Neural cell (in vitro differentiated cells): ENCODE measurements around the gene GDF7. TPM values are rescaled to one million over a fixed set of nuclear protein-coding genes. Genes with fewer than 3 reads are reported as not detected.
A peak's percentile ranks its signal among the peaks of the same experiment; 100 is the strongest.

Source experiments
- H2AFZ ChIP-seq: fragments of 200-600, 300-800 bp; sonication (generic), shearing (Covaris generic); 2 replicates; pipeline ENCODE4 v1.6.0; 2014; ENCODE audit warnings: low read depth, mild to moderate bottlenecking, antibody characterized with exemption, low read length, moderate library complexity
- H3F3A ChIP-seq: fragments of 200-600 bp; shearing (Covaris generic); 2 replicates; pipeline ENCODE4 v1.6.1; 2016; ENCODE audit warnings: mild to moderate bottlenecking, moderate library complexity, mixed read lengths, antibody characterized with exemption, low read length; ENCODE audit not compliant: insufficient read depth, poor library complexity, severe bottlenecking
- H3K27ac ChIP-seq: fragments of 200-600, 300-800 bp; sonication (generic), shearing (Covaris generic); 2 replicates; pipeline ENCODE4 v1.5.1; 2014; ENCODE audit warnings: mild to moderate bottlenecking, low read length, moderate library complexity
- H3K27me3 ChIP-seq: fragments of 300-800, 200-600 bp; sonication (generic), shearing (Covaris generic); 2 replicates; pipeline ENCODE4 v1.6.0; 2014; ENCODE audit warnings: mild to moderate bottlenecking, low read depth, low read length, moderate library complexity; ENCODE audit not compliant: insufficient read depth
- H3K36me3 ChIP-seq: fragments of 300-800, 200-600 bp; sonication (generic), shearing (Covaris generic); 2 replicates; pipeline ENCODE4 v1.5.1; 2014; ENCODE audit warnings: mild to moderate bottlenecking, antibody characterized with exemption, low read length, moderate library complexity; ENCODE audit not compliant: insufficient read depth
- H3K4me2 ChIP-seq: fragments of 300-800, 200-600 bp; sonication (generic), shearing (Covaris generic); 2 replicates; pipeline ENCODE4 v1.6.0; 2014; ENCODE audit warnings: mild to moderate bottlenecking, low read length
- H3K4me3 ChIP-seq: fragments of 300-800, 200-600 bp; sonication (generic), shearing (Covaris generic); 2 replicates; pipeline ENCODE4 v1.5.1; 2014; ENCODE audit warnings: mild to moderate bottlenecking, low read length, moderate library complexity
- H3K79me2 ChIP-seq: fragments of 200-600 bp; shearing (Covaris generic); replicated peaks from 2 replicates; pipeline ENCODE4 v1.6.0; 2014; ENCODE audit warnings: mild to moderate bottlenecking, low read length, moderate library complexity; ENCODE audit not compliant: insufficient read depth
- H3K9ac ChIP-seq: fragments of 300-800, 200-600 bp; sonication (generic), shearing (Covaris generic); 2 replicates; pipeline ENCODE4 v1.6.1; 2016; ENCODE audit warnings: mild to moderate bottlenecking, low read length, mixed read lengths
- H3K9me2 ChIP-seq: fragments of 200-600 bp; shearing (Covaris generic); 2 replicates; pipeline ENCODE4 v1.6.1; 2016; ENCODE audit warnings: mild to moderate bottlenecking, low read length, mixed read lengths; ENCODE audit not compliant: insufficient read depth
- H3K9me3 ChIP-seq: fragments of 200-600, 300-800 bp; sonication (generic), shearing (Covaris generic); 2 replicates; pipeline ENCODE4 v1.6.1; 2016; ENCODE audit warnings: mild to moderate bottlenecking, mixed run types, low read length, moderate library complexity, mixed read lengths
- H4K20me1 ChIP-seq: fragments of 200-600 bp; shearing (Covaris generic); 2 replicates; pipeline ENCODE4 v1.6.1; 2016; ENCODE audit warnings: mild to moderate bottlenecking, mixed run types; ENCODE audit not compliant: insufficient read depth
- CTCF ChIP-seq: fragments of 450-650 bp; IDR thresholded peaks from 2 replicates; pipeline ENCODE4 v1.5.1; 2014; ENCODE audit warnings: antibody characterized with exemption, mild to moderate bottlenecking, moderate library complexity; ENCODE audit not compliant: poor library complexity, severe bottlenecking
- EP300 ChIP-seq: fragments of 450-650 bp; conservative IDR thresholded peaks from 2 replicates; pipeline ENCODE4 v1.6.1; 2014; ENCODE audit warnings: antibody characterized with exemption, mild to moderate bottlenecking, moderate library complexity; ENCODE audit not compliant: poor library complexity, severe bottlenecking
- EZH2 ChIP-seq: fragments of 200-600, 300-800 bp; shearing (Covaris generic), sonication (generic); IDR thresholded peaks from 2 replicates; pipeline ENCODE4 v1.6.1; 2014; ENCODE audit warnings: antibody characterized with exemption, low read length, borderline replicate concordance, mild to moderate bottlenecking; ENCODE audit not compliant: insufficient read depth, poor library complexity, severe bottlenecking
- MXI1 ChIP-seq: fragments of 450-650 bp; conservative IDR thresholded peaks from 2 replicates; pipeline ENCODE4 v1.6.1; 2014; ENCODE audit warnings: antibody characterized with exemption, mild to moderate bottlenecking; ENCODE audit not compliant: poor library complexity, severe bottlenecking
- POLR2AphosphoS5 ChIP-seq: IDR thresholded peaks from 2 replicates; pipeline ENCODE4 v1.6.1; 2012
- RAD21 ChIP-seq: fragments of 450-650 bp; conservative IDR thresholded peaks from 2 replicates; pipeline ENCODE4 v1.6.1; 2014; ENCODE audit warnings: antibody characterized with exemption, mild to moderate bottlenecking, moderate library complexity
- REST ChIP-seq: IDR thresholded peaks from 2 replicates; pipeline ENCODE4 v1.6.1; 2012; ENCODE audit warnings: borderline replicate concordance
- SMC3 ChIP-seq: fragments of 450-650 bp; conservative IDR thresholded peaks from 2 replicates; pipeline ENCODE4 v1.6.1; 2014; ENCODE audit warnings: antibody characterized with exemption, mild to moderate bottlenecking, moderate library complexity; ENCODE audit not compliant: poor library complexity
- TAF1 ChIP-seq: IDR thresholded peaks from 2 replicates; pipeline ENCODE4 v1.6.1; 2012; ENCODE audit warnings: low read depth
- polyA plus RNA-seq: library from polyadenylated mRNA; depleted of rRNA; stranded (reverse); fragments of >200 nt; gene quantifications from 2 replicates; pipeline ENCODE4 v1.2.3, GENCODE V29; 2014

The GDF7 gene
- polyA plus RNA-seq, 1 donor from 2014 or later: 0.38 TPM

- no peaks in the 10 kb centered on the region for H3K27me3 ChIP-seq
- H3K27ac ChIP-seq: peak overlapping the region; percentile 74
- H3F3A ChIP-seq: no peaks in the 10 kb centered on the region
- no peaks in the 10 kb centered on the region for H4K20me1 ChIP-seq
- no peaks in the 10 kb centered on the region for H3K9me2 ChIP-seq
- peak overlapping the region; percentile 68 for H3K9ac ChIP-seq
- H2AFZ ChIP-seq: peak overlapping the region; percentile 98
- H3K4me2 ChIP-seq: no peak overlapping the region
- H3K4me3 ChIP-seq: no peak overlapping the region
- no peaks in the 10 kb centered on the region for H3K79me2 ChIP-seq
- TF ChIP-seq SMC3 (no peak), CTCF (no peak), POLR2AphosphoS5 (no peak), EZH2 (no peak), MXI1 (no peak), EP300 (no peak), REST (no peak)
- no peaks in the 10 kb centered on the region for H3K36me3 ChIP-seq
- H3K9me3 ChIP-seq: no peaks in the 10 kb centered on the region
Observed at GRCh38 chr2:20635113-20635510, 31.8 kb upstream of the GDF7 start.

DNA sequence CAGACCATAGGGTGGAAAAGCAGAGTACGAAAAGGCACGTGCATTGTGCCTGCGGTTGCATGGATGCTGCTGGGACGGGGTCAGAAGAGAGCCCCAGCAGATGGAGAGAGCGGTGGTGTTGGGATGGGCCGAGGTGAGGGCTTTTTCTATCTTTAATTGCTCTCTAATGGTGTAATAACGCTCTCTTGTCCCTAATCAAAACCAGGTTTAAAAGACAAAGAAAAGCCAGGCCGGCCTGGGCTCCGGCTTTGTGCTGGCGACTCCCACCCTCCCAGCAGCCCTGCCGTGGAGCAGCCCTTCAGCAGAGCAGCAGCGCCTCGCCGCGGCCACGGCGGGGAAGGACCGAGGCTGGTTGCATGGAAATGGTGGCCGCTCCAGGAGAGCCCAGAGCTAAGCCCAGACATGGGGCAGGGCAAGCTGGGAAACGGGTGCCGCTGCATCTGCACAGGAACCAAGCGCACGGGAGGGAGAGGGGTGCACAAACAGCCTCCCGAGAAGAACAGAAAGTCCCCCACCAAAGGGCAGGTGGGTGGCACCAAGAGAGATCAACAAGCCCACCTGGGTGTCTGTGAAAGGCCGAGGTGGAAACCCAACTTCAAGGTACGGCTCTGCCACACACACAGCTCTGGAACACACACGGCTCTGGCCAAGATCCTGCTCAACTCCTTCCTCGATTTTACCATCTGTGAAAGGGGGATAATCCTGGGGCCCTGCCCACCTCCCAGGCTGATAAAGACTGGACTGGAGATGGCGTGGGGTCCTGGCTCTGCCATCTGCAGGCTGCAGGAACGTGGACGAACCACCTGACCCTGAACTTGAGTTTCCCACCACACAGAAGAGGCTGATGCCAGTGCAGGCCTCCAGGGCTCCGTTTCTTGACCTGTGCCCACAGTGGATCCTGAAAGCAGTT lies 31.0 kb upstream of the GDF7 start:
- Histone ChIP-seq H3K4me3 (no peak overlapping the region), H3K9ac (peak overlapping the region; percentile 68), H3K27me3 (no peaks in the 10 kb centered on the region), H3K36me3 (no peaks in the 10 kb centered on the region), H3K9me3 (no peaks in the 10 kb centered on the region), H4K20me1 (no peaks in the 10 kb centered on the region), H3K9me2 (no peaks in the 10 kb centered on the region), H3F3A (no peaks in the 10 kb centered on the region), H3K4me2 (no peak overlapping the region), H3K27ac (peak overlapping the region; percentile 74), H2AFZ (peak overlapping the region; percentile 98), H3K79me2 (no peaks in the 10 kb centered on the region)
- peak; percentile 22 for TF ChIP-seq EP300
- TF ChIP-seq REST: no peak
- no peak for TF ChIP-seq TAF1
- peak; percentile 30 for TF ChIP-seq MXI1
- TF ChIP-seq CTCF: peak; percentile 98
- TF ChIP-seq SMC3: peak; percentile 99
- peak; percentile 64 for TF ChIP-seq POLR2AphosphoS5
- TF ChIP-seq RAD21: peak; percentile 99
- TF ChIP-seq EZH2: no peak
